NCI-H1930 (cell line): ENCODE data around the gene NAALAD2.
"Not testable (repeated sequence)": the region's sequence is repeated elsewhere in the genome, so short reads cannot be mapped to it uniquely, and the experiment has no call there.

Source experiments
- DNase-seq, 2 experiments: peaks; one replicate each; lab custom pipeline; 2025; lab: John Stamatoyannopoulos, UW

NAALAD2 gene

DNA sequence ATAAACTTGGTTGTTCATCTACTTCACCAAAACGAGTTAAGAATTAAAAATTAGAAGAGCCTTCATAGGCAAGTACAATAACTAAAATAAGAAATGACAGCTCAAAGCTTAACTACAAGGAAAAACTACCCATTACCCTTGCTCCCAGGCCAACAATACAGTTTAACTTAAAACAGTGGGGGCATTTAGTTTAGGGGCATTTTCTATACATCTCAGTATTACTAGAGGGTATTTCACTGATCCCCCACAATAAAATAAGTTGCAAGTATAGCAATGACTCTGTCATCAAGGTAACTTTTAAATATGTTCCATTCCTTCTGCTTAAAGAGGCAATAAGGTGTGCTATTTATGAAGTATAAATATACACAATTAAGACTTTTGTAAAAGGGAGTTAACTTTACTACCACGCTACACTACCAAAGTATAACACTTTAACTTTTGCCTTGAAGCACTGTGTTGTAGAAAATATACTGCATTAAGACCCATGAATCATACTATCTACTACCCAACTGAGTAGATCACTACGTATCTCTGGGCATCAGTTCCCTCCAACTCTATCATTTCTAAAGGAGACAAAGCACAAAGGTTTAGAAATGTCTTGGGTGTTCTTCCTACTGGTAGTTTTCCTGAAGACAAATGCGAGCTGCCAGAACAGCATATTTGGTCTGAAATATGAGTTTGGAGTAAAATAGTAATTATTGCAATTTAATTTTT, 58.6 kb downstream of the NAALAD2 start:
- no peak for DNase-seq

GRCh38 chr11:90197377-90197776, 62.9 kb downstream of the NAALAD2 start:
- DNase-seq = no peak

GRCh38 chr11:90202342-90202741, 67.9 kb downstream of the NAALAD2 start:
- DNase-seq = no peak

DNA sequence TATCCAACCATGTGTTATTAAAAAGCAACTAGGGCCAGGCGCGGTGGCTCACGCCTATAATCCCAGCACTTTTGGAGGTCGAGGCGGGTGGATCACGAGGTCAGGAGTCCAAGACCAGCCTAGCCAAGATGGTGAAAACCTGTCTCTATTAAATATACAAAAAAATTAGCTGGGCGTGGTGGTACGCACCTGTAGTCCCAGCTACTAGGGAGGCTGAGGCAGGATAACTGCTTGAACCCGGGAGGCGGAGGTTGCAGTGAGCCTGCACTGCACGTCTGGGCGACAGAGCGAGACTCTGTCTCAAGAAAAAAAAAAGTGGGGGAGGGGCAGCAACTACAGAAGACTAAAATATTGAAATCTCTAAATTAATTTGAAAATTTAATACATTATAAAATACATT, 69.9 kb downstream of the NAALAD2 start:
- DNase-seq = no peak

DNA sequence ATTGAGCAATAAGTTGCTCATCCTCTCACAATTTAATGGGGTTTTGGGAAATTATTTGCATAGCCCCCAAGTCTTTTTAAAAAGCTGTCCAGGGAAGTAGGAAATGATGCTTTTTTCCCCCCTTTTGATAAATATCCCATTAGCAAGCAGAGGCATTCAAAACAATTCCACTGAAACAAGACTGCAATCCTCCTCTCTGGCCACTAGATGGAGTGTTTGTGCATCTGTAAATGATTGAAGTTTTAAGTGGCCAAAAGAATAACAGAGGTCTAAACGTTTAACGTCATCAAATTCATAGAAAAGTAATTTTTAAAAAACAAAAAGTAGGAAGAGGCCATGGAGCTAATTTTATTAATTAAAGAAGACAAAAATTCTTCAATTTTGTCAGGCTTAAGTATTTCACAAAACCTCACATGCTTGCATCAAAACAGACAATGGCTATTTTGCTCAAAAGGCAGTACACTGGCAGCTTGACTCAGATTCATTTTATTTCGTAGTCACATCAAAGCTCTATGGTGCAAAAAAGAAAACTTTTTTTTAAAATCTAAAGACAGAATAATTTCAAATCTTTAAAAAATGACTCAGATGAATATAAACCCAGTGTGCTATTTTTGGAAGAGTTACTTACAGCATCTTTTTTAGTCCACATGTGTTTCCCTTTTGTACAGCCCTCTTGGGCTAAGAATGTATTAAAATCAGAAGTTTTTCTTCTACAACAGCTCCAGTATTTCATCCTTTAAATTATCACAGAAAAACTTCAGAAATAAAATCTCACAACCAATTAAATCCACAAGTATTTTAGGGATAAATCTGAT, 70.6 kb downstream of the NAALAD2 start:
- DNase-seq = peak in 1 of 2 experiments; percentile 2

DNA sequence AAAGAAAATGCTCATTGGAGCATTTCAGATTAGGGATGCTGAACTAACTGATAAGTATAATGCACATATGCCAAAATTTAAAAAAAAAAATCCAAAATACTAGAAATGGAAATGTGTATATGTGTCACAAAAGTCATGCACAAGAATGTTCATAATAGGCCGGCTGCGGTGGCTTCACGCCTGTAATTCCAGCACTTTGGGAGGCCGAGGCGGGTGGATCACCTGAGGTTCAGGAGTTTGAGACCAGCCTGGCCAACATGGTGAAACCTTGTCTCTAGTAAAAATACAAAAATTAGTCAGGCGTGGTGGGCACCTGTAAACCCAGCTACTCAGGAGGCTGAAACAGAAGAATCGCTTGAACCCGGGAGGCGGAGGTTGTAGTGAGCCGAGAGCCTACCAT, 73.5 kb downstream of the NAALAD2 start:
- DNase-seq = not testable (repeated sequence)

GRCh38 chr11:90208857-90209256, 74.4 kb downstream of the NAALAD2 start:
- no peak for DNase-seq

DNA sequence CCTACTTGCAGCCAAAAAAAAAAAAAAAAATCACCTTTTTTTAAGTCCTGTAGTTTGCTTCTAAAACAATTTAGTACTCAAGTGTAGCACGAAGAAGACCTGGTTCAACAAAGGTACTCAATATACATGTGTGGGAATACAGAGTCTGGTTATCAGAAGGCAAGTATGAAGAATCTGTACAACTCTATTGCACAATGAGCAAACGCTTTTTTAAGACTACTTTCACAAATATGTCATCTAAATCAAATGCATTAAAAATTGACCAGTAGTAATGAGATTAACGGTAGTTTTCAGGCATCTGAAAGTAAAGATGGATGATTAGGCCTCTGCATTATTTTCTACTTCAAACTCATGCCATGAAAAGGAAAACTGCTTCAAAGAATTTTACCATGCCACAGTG, 78.9 kb downstream of the NAALAD2 start:
- DNase-seq = no peak

DNA sequence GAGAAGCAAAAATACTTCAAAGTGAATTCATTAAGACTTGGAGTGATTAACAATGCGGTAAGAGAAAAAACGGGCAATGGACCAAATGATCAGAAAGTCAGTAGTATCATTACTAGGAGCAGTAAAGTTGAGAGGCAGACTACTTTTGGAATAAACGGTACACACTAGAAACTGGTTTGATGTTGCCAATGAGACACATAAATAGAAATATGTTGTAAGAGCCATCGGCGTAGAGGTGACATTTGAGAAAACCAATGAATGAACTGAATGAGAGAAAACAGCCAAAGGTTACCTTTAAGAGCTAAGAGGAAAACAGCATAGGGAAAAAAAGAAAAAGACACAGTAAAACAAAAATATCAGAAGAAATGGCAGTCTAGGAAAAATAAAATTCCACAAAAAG, 82.1 kb downstream of the NAALAD2 start:
- no peak for DNase-seq

DNA sequence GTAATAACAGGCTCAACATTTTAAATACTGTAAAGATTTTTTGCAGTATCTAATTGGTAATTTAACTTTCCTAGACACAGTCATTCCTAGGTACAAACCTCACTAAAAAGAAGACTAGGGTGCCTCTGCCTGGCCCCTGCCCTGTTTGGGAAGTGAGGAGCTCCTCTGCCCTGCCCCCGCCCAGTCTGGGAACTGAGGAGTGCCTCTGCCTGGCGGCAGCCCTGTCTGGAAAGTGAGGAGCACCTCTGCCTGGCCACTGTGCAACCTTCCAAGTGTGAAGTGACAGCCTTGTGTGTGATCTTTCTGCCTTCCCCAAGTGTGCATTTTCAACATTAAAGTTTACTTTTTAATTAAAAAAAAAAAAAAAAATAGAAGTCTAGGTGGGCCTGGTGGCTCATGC, 84.1 kb downstream of the NAALAD2 start:
- no peak for DNase-seq

GRCh38 chr11:90219438-90219837, 85.0 kb downstream of the NAALAD2 start:
- DNase-seq = no peak

DNA sequence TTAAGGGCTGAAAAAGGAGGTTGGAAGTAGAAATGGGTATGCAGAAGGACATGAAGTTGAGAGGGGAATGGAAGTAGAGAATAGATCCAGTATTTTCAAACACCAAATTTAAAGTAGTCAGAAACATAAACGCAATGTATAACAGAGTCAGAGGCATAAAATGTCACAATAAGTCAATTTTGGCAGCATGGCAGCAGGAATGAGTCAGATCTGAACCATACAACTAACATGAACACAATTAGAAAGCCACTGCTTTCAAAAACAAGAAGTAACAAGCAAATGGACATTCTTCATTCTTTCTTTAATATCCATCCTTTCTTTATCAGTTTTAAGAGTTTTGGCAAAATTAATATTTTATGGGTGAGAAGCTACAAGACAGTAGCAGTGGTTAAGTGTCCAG, 85.9 kb downstream of the NAALAD2 start:
- DNase-seq = no peak

DNA sequence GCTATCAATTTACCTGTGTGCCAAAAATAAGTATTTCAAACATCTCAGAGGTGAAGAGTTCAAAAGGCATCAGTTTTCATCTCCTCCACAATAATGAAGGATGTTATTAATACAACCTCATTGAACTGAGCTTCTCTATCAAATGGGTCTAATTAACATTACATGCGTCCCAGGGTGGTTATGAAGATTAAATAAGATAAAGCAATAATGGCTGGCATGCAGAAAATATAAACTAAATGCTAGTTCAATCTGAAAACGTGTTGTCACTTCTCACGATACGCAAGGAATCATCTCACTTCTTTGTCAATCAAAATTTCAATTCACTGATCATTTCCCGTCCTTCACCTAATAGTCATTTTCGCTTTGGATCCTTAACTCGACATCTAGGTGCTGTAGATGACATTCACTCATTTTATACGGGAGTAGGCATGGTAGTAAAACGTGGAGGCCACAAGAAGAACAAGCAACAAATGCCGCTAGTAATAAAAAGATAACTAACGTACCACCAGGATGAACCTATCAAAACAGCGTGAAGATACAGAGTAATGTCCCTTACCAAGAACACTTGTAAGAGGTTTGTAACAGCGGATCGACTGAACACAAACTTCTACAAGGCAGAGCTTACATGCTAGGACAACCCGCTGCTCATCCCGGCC, 87.5 kb downstream of the NAALAD2 start:
- DNase-seq = no peak

DNA sequence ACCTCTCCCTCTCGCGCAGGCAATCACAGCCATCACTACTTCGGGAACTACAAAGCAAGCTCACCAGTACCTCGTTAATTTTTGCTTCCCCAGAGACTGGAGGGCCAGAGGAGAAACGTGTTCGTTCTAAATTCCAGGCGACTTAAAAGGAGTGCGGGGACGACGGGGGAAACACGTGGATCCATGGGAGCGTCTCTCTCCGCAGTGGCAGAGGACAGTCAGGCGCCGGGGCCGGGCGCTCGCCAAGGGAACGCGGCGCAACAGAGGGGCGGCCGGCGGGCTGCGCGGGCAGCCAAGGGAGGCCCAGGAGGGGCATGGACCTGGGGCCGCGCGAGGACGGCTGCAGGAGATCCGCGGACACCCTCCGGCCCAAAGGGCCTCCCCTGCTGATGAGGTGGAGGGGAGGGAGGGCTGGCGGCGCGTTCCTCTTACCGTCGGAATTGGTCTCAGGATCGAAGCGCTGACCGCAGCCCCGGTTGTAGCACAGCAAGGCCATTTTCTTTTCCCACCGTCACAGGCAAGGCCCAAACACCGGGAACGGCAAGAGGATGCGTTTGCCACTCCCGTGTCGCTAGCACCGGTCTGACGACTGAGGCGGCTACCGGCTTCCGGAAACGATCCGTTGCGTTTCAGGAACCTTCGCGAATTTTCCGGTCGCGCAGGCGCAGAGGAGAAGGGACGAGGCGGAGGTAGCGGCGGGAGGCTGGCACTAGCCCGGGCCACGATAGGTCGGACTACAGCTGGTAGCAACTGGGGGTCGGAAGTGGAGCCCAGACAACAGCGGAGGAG, 88.2 kb downstream of the NAALAD2 start, which contains the start of gene CHORDC1:
TSS of gene CHORDC1 (minus strand) at position 591 of the 789 bp plus-strand sequence. CDS start at position 496, 95 bp downstream.
- peak; percentile 77 to 91 for DNase-seq

- no peak for DNase-seq
These were observed 88.8 kb downstream of the NAALAD2 start for GRCh38 chr11:90223248-90223585.

GRCh38 chr11:90228056-90228455, 93.6 kb downstream of the NAALAD2 start:
- no peak for DNase-seq

DNA sequence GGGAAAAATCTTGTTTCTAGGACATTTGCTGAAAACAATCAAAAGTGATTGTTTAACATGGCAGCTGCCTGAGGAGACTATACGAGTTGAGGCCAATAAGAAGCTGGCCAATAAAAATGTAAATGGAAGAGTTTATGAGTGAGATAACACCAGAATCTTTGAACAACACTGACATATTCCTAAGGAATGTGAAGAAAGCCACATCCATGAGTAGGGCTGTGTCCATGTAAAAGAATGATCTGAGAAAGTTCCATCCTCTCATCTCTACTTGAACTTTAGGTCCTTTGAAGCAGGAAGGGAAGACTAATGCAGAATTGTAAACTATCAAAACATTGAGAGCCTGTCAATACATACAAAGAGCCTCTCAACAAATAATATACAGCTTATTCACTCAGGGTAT, 95.3 kb downstream of the NAALAD2 start:
- no peak for DNase-seq

DNA sequence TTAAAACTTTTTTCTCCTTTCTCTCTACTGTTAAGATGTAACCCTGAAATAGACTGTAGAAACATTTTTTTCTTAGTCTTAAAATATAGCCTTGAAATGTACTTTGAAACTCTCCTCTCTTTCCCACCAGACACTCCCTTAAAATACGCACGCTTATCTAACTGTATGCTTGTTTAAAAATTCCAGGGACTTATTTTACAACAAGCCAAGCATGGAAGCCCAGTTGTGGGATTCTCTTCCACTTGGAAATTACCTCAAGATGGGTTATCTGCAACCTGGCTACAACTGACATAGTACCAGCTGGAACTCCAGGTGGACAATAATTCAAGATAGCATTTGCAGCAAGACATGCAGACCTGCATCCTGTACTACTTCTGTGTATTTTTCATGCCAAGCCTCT, 100.5 kb downstream of the NAALAD2 start:
- no peak for DNase-seq

GRCh38 chr11:90235526-90235925, 101.1 kb downstream of the NAALAD2 start:
- no peak for DNase-seq

DNA sequence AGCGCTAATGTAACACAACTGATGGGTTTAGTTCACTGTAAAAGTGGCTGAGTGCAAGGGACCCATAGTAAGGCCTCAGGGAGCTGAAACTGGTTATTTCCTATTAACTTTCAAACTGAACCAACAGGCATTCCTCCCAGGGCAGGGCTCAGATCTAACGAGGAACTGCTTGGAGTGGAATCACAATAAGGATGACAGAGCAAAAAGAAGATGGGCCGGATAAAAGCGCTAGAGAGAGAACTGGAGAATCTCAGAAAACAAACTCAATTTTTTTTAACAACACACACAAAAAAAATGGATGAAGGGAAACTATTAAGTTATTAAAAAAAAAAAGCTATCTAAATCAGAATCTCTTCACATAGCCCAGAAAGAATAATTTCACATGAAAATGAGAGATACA, 102.5 kb downstream of the NAALAD2 start:
- no peak for DNase-seq

DNA sequence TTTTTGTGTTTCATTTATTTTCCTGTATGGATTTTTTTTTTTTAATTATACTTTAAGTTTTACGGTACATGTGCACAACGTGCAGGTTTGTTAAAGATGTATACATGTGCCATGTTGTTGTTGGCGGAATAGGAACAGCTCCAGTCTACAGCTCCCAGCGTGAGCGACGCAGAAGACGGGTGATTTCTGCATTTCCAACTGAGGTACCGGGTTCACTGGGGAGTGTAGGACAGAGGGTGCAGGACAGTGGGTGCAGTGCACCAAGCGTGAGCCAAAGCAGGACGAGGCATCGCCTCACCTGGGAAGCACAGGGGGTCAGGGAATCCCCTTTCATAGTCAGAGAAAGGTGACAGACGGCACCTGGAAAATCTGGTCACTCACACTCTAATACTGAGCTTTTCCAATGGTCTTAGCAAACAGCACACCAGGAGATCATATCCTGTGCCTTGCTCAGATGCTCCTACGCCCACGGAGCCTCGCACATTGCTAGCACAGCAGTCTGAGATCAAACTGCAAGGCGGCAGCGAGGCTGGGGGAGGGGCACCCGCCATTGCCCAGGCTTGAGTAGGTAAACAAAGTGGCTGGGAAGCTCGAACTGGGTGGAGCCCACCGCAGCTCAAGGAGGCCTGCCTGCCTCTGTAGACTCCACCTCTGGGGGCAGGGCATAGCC, 105.6 kb downstream of the NAALAD2 start:
- DNase-seq = not testable (repeated sequence)

DNA sequence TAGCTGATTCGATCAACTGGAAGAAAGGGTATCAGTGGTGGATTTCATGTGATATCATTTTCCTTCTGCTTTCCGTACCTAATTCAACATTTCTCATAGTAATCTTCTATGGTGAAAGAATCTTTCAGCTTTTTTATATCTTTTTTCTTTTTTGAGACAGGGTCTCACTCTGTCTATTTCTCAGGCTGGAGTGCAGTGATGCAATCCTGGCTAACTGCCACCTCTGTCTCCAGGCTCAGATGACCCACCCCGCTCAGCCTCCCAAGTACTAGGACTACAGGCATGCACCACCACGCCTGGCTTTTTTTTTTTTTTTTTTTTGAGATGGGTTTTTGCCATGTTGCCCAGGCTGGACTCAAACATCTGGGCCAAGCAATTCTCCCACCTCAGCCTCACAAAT, 107.0 kb downstream of the NAALAD2 start:
- DNase-seq = no peak
